K562 (cell line): ENCODE data around the gene FNBP1. TPM values are rescaled to one million over a fixed set of nuclear protein-coding genes. Genes with fewer than 3 reads are reported as not detected.

Source experiments
- ATAC-seq: fragments of 200-7000 bp; cut with Tn5 transposase; 3 replicates; pipeline ENCODE4 v1.9.1; 2020; ENCODE audit warnings: moderate library complexity
- BruUV-seq: library from RNA; stranded (reverse); fragments of 400-500 nt; replicated peaks from 2 replicates; lab custom pipeline; 2021; lab: Mats Ljungman, UMichigan
- CTCF ChIA-PET: fragments of 300-600 bp; formaldehyde crosslinking; extraction: SDS; loops from one replicate; lab custom pipeline; 2021; ENCODE audit warnings: low intra/inter-chr PET ratio; lab: Yijun Ruan, JAX
- POLR2A ChIA-PET: fragments of 300-600, 350-650 bp; sonication (Branson Sonifier 250); formaldehyde crosslinking; extraction: SDS; loops from one replicate; lab custom pipeline; 2021; ENCODE audit warnings: antibody characterized with exemption, inconsistent platforms; lab: Yijun Ruan, JAX
- DNase-seq, 4 experiments: peaks; one replicate each; pipeline versions ENCODE4 v3.0.0 to v3.0.0-alpha.2; 2011 to 2018; ENCODE audit warnings: low spot score in 3 of 4, mixed read lengths in 3 of 4; ENCODE audit errors: extremely low read depth in 1 of 4
- FAIRE-seq: peaks from 2 replicates; lab custom pipeline; 2011; peaks lifted over from hg19 to GRCh38; lab: Jason Lieb, UNC
- H2AFZ ChIP-seq: 2 replicates; pipeline ENCODE4 v1.6.0; 2011; ENCODE audit warnings: low read depth, low read length, control low read depth, inconsistent platforms
- H3K27ac ChIP-seq: fragments of 200-600 bp; 3 replicates; pipeline ENCODE4 v1.8.0; 2011; ENCODE audit warnings: low read depth, mild to moderate bottlenecking, control low read depth, inconsistent platforms, low read length, moderate library complexity, mixed read lengths; ENCODE audit errors: extremely low read depth
- H3K27me3 ChIP-seq, 2 experiments: fragments of 300-600 bp in 1 of 2; 2 replicates in 1 of 2; 3 replicates in 1 of 2; pipeline versions ENCODE4 v1.6.0 to v1.8.0; 2011; ENCODE audit warnings: inconsistent platforms in 2 of 2, low read length in 2 of 2, mild to moderate bottlenecking in 1 of 2, mixed read lengths in 1 of 2, moderate library complexity in 1 of 2; ENCODE audit not compliant: control insufficient read depth in 2 of 2, insufficient read depth in 2 of 2
- H3K36me3 ChIP-seq: fragments of 300-600 bp; 3 replicates; pipeline ENCODE4 v1.8.0; 2011; ENCODE audit warnings: mild to moderate bottlenecking, low read length, inconsistent platforms; ENCODE audit not compliant: control insufficient read depth, insufficient read depth
- H3K4me1 ChIP-seq, 2 experiments: fragments of 200-600 bp in 1 of 2; replicated peaks in 1 of 2; 2 replicates in 1 of 2; 3 replicates in 1 of 2; pipeline versions ENCODE4 v1.5.1 to v1.8.0; 2011; ENCODE audit warnings: inconsistent platforms in 2 of 2, low read length in 2 of 2, mild to moderate bottlenecking in 1 of 2, mixed read lengths in 1 of 2, moderate library complexity in 1 of 2; ENCODE audit not compliant: control insufficient read depth in 2 of 2, insufficient read depth in 2 of 2
- H3K4me2 ChIP-seq: 2 replicates; pipeline ENCODE4 v1.6.1; 2011; ENCODE audit warnings: low read length, control low read depth, inconsistent platforms, mixed read lengths; ENCODE audit not compliant: insufficient read depth
- H3K4me3 ChIP-seq: fragments of 200-600 bp; sonication (generic), shearing (Covaris generic); 2 replicates; pipeline ENCODE4 v1.5.1; 2016; ENCODE audit warnings: control low read depth, inconsistent platforms
- H3K79me2 ChIP-seq: fragments of 200-600 bp; 3 replicates; pipeline ENCODE4 v1.8.0; 2011; ENCODE audit warnings: low read length, inconsistent platforms; ENCODE audit not compliant: control insufficient read depth, insufficient read depth
- H3K9ac ChIP-seq, 2 experiments: 2 replicates each; pipeline versions ENCODE4 v1.6.0 to v1.6.1; 2011; ENCODE audit warnings: low read depth in 2 of 2, low read length in 2 of 2, control low read depth in 1 of 2, inconsistent platforms in 1 of 2, mild to moderate bottlenecking in 1 of 2, mixed read lengths in 1 of 2; ENCODE audit not compliant: insufficient read depth in 1 of 2
- H3K9me1 ChIP-seq: one replicate; pipeline ENCODE4 v1.6.0; 2011; ENCODE audit warnings: inconsistent platforms, mild to moderate bottlenecking, low read length, moderate library complexity; ENCODE audit not compliant: control insufficient read depth, insufficient read depth
- H3K9me3 ChIP-seq: replicated peaks from 2 replicates; pipeline ENCODE4 v1.5.1; 2011; ENCODE audit warnings: low read depth, low read length, inconsistent platforms; ENCODE audit not compliant: control insufficient read depth, insufficient read depth
- H4K20me1 ChIP-seq: replicated peaks from 2 replicates; pipeline ENCODE4 v1.6.1; 2011; ENCODE audit warnings: low read length, inconsistent platforms, mixed read lengths; ENCODE audit not compliant: control insufficient read depth, insufficient read depth
- ATF6 ChIP-seq: sonication (generic); formaldehyde crosslinking; IDR thresholded peaks from 2 replicates; pipeline ENCODE4 v1.4.0; 2020; ENCODE audit warnings: mild to moderate bottlenecking, missing genetic modification reagents
- EHMT2 ChIP-seq: fragments of 450-650 bp; IDR thresholded peaks from 2 replicates; pipeline ENCODE4 v1.6.1; 2018; ENCODE audit warnings: antibody characterized with exemption
- FOS ChIP-seq: IDR thresholded peaks from 3 replicates; pipeline ENCODE4 v1.6.1; 2011; ENCODE audit not compliant: insufficient read length; ENCODE audit errors: extremely low read depth
- HEY1 ChIP-seq: fragments of 250-450 bp; sonication (Bioruptor Pico); IDR thresholded peaks from 2 replicates; pipeline ENCODE4 v1.5.0; 2020; ENCODE audit warnings: mild to moderate bottlenecking, moderate library complexity, borderline replicate concordance
- MEF2D ChIP-seq: conservative IDR thresholded peaks from 2 replicates; pipeline ENCODE4 v1.6.1; 2016; ENCODE audit warnings: low read depth, missing genetic modification characterization, missing compliant biosample characterization
- NFE2L1 ChIP-seq: fragments of 450-650 bp; IDR thresholded peaks from 2 replicates; pipeline ENCODE4 v1.6.1; 2016; ENCODE audit warnings: missing genetic modification characterization, low read depth, mild to moderate bottlenecking, missing compliant biosample characterization, moderate library complexity, borderline replicate concordance
- TARDBP ChIP-seq: fragments of 450-650 bp; IDR thresholded peaks from 2 replicates; pipeline ENCODE4 v1.6.1; 2016
- TCF15 ChIP-seq: fragments of 250-450 bp; sonication (Bioruptor Pico); IDR thresholded peaks from 2 replicates; pipeline ENCODE4 v1.8.0; 2022; ENCODE audit warnings: moderate library complexity, mild to moderate bottlenecking, inconsistent platforms
- VEZF1 ChIP-seq: fragments of 200-800 bp; sonication (Bioruptor generic); IDR thresholded peaks from 2 replicates; pipeline ENCODE4 v1.6.1; 2017; ENCODE audit warnings: missing genetic modification characterization, missing compliant biosample characterization
- ZNF133 ChIP-seq: fragments of 250-450 bp; sonication (Bioruptor Pico); IDR thresholded peaks from 2 replicates; pipeline ENCODE4 v1.4.0; 2020; ENCODE audit warnings: mild to moderate bottlenecking
- ZNF175 ChIP-seq: fragments of 200-800 bp; sonication (Bioruptor generic); IDR thresholded peaks from 2 replicates; pipeline ENCODE4 v1.6.1; 2016; ENCODE audit warnings: low read depth, mild to moderate bottlenecking, missing genetic modification characterization, missing compliant biosample characterization
- ZNF239 ChIP-seq: fragments of 250-450 bp; sonication (Bioruptor Pico); IDR thresholded peaks from 2 replicates; pipeline ENCODE4 v1.4.0; 2020; ENCODE audit warnings: mild to moderate bottlenecking
- WGBS: fragments of 100-300 bp; shearing (Covaris generic); methylation state at CpG from one replicate; pipeline ENCODE4 v1.1.6; 2016; ENCODE audit warnings: low coverage, mixed read lengths; ENCODE audit not compliant: insufficient coverage; ENCODE audit errors: missing lambda C conversion rate; 5-methylcytosine and 5-hydroxymethylcytosine counted together
- in situ Hi-C: fragments of 300-500 bp; cut with MboI; formaldehyde crosslinking; loops from 4 replicates; pipeline ENCODE4 v1.15.0; 2018; ENCODE audit warnings: inconsistent platforms, mixed read lengths
- intact Hi-C: fragments of 100-400 bp; cut with micrococcal nuclease; formaldehyde crosslinking; loops from 2 replicates; pipeline ENCODE4 v1.14.2; 2022
- polyA plus RNA-seq, 8 experiments: library from polyadenylated mRNA; depleted of rRNA in 4 of 8; stranded (reverse) in 5 of 8; unstranded in 3 of 8; fragments of >200 nt; fragmentation: Nextera tagmentation in 2 of 8; fragmentation: Illumina TruSeq in 1 of 8; extraction: Ambion mirVana in 2 of 8; extraction: Trizol in 1 of 8; gene quantifications; 2 replicates each; pipeline versions ENCODE4 v1.2.1 to v1.2.3, GENCODE V29; 2011 to 2014; ENCODE audit warnings: inconsistent platforms in 1 of 8, missing spikeins in 1 of 8
- total RNA-seq, 7 experiments: library from RNA; depleted of rRNA in 6 of 7; stranded (reverse); fragments of >200 nt in 6 of 7; fragmentation: Illumina TruSeq in 2 of 7; extraction: Trizol in 2 of 7; gene quantifications; 2 replicates each; pipeline versions ENCODE4 v1.2.1 to v1.2.3, GENCODE V29; 2011 to 2021; ENCODE audit warnings: low replicate concordance in 1 of 7
- TF ChIP-seq, protein P1 (sequence below): sonication (generic); formaldehyde crosslinking; IDR thresholded peaks from 2 replicates; pipeline ENCODE4 v1.8.0; 2022; ENCODE audit warnings: mild to moderate bottlenecking, missing genetic modification reagents
- TF ChIP-seq, protein P2 (sequence below): fragments of 450-650 bp; formaldehyde crosslinking; IDR thresholded peaks from 2 replicates; pipeline ENCODE4 v1.4.0; 2022; ENCODE audit warnings: mild to moderate bottlenecking, moderate library complexity

Gene FNBP1
- total and polyA plus RNA-seq, 9 of the 15 experiments (the other 6 are each of a cell fraction or from before 2014, with no cell fraction given): 1.8 to 14.9 (median 7.6) TPM

DNA sequence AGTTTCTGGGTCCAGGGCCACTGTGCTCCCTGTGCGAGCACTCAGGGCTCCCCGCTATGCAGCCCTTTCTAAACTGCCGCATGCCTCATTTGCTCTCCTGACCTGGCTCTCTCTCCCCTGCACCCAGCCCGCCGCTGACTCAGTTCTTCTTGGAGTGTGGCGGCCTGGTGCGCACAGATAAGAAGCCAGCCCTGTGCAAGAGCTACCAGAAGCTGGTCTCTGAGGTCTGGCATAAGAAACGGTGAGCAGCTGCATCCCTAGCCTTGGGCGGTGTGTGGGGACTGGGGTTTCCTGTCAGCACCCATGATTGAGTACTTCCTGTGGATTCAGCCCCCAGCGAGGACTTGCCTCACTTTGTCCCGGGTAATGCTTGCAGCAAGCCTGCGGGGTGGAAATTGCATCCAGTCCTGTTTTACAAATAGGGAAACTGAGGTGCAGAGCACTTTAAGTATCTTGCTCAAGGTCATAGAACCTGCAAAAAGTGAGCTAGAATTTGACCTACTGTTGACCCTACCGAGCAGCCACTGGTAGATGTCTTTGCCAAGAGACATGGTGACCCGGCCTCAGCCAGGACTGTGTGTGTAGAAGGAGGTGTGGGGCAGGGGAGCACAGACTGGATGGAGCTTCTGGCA is 179.8 kb downstream of the FNBP1 start (continued):
- TF ChIP-seq FOS (peak; percentile 78), EHMT2 (no peak), MEF2D (tag) (peak; percentile 92), NFE2L1 (tag) (no peak), ZNF133 (CRISPR knock-in tag) (peak; percentile 11; the same call in 1 of the 2 replicates), HEY1 (CRISPR knock-in tag) (peak; percentile 96)

GRCh38 chr9:129861447-129861827 is 181.6 kb downstream of the FNBP1 start:
- ChIA-PET CTCF (no interaction called here), POLR2A (interaction anchor here (0.7 to 9.4 kb wide), 10 partner anchors 11 to 179 kb away, joined by 3 to 91 read pairs (median 4); no protein-coding TSS in a partner anchor)
- Histone ChIP-seq H3K36me3 (peaks cover 82% of the 10 kb centered on the region), H3K27me3 (no peaks in the 10 kb centered on the region), H3K4me3 (no peak overlapping the region), H3K9me3 (no peaks in the 10 kb centered on the region), H3K79me2 (peaks cover 52% of the 10 kb centered on the region), H3K4me2 (peak overlapping the region; percentile 3), H2AFZ (no peak overlapping the region), H4K20me1 (no peaks in the 10 kb centered on the region), H3K9me1 (peaks cover 4% of the 10 kb centered on the region), H3K9ac (peak overlapping the region; percentile 11 to 71; a peak in 2 of 4 replicates), H3K27ac (peak overlapping the region; percentile 93), H3K4me1 (peaks cover 74 to 80% of the 10 kb centered on the region in 2 experiments)
- no TSS peak for BruUV-seq
- WGBS: 78% methylated on average over 11 of the region's 12 CpGs
- FAIRE-seq: peak; percentile 6
- DNase-seq: no peak
- ATAC-seq: no peak
- in situ Hi-C loops: no loop called here
- intact Hi-C loops: no loop called here
- TF ChIP-seq ATF6 (CRISPR knock-in tag) (no peak), ZNF239 (CRISPR knock-in tag) (no peak), TCF15 (CRISPR knock-in tag) (no peak), TARDBP (no peak), VEZF1 (CRISPR knock-in tag) (no peak), ZNF175 (CRISPR knock-in tag) (no peak)
- TF ChIP-seq, protein P1, sequence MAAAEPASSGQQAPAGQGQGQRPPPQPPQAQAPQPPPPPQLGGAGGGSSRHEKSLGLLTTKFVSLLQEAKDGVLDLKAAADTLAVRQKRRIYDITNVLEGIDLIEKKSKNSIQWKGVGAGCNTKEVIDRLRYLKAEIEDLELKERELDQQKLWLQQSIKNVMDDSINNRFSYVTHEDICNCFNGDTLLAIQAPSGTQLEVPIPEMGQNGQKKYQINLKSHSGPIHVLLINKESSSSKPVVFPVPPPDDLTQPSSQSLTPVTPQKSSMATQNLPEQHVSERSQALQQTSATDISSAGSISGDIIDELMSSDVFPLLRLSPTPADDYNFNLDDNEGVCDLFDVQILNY (CRISPR knock-in tag): no peak
- TF ChIP-seq, protein P2, sequence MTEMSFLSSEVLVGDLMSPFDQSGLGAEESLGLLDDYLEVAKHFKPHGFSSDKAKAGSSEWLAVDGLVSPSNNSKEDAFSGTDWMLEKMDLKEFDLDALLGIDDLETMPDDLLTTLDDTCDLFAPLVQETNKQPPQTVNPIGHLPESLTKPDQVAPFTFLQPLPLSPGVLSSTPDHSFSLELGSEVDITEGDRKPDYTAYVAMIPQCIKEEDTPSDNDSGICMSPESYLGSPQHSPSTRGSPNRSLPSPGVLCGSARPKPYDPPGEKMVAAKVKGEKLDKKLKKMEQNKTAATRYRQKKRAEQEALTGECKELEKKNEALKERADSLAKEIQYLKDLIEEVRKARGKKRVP (CRISPR knock-in tag): no peak
